Endometrium (tissue), 2 donors: Measurements from ENCODE around the gene ADORA1.

ENCODE experiments used
- FAIRE-seq: peaks from 2 replicates; lab custom pipeline; 2012; peaks lifted over from hg19 to GRCh38; lab: Jason Lieb, UNC
- donor health status: control.
- donor health status: control.

The ADORA1 gene

GRCh38 chr1:203159844-203160243, 32.3 kb downstream of the ADORA1 start:
- no peak for FAIRE-seq

GRCh38 chr1:203161175-203161574, 33.6 kb downstream of the ADORA1 start:
- FAIRE-seq: no peak

- no peak for FAIRE-seq
Observed at GRCh38 chr1:203161703-203162102, 34.2 kb downstream of the ADORA1 start.

GRCh38 chr1:203162403-203162802, 34.9 kb downstream of the ADORA1 start:
- no peak for FAIRE-seq

GRCh38 chr1:203163891-203164635, 36.5 kb downstream of the ADORA1 start:
- no peak for FAIRE-seq

GRCh38 chr1:203165101-203165799, 37.7 kb downstream of the ADORA1 start:
- FAIRE-seq: no peak

- FAIRE-seq: no peak
Observed at GRCh38 chr1:203165800-203166161, 38.3 kb downstream of the ADORA1 start.

GRCh38 chr1:203166192-203166940, 38.8 kb downstream of the ADORA1 start:
- FAIRE-seq: no peak

GRCh38 chr1:203167026-203167912, 39.7 kb downstream of the ADORA1 start:
- no peak for FAIRE-seq

GRCh38 chr1:203167913-203168200, 40.3 kb downstream of the ADORA1 start:
- no peak for FAIRE-seq

- no peak for FAIRE-seq
Observed at GRCh38 chr1:203168256-203168786, 40.8 kb downstream of the ADORA1 start.

- FAIRE-seq: no peak
Observed at GRCh38 chr1:203168991-203169390, 41.5 kb downstream of the ADORA1 start.

GRCh38 chr1:203169770-203170520, 42.4 kb downstream of the ADORA1 start:
- FAIRE-seq: no peak

- no peak for FAIRE-seq
Observed at GRCh38 chr1:203170625-203171330, 43.3 kb downstream of the ADORA1 start.

GRCh38 chr1:203171341-203172183, 44.0 kb downstream of the ADORA1 start:
- no peak for FAIRE-seq

GRCh38 chr1:203172184-203173010, 44.9 kb downstream of the ADORA1 start:
- no peak for FAIRE-seq

- no peak for FAIRE-seq
Observed at GRCh38 chr1:203173011-203173555, 45.6 kb downstream of the ADORA1 start.

- FAIRE-seq: no peak
Observed at GRCh38 chr1:203173566-203173965, 46.0 kb downstream of the ADORA1 start.
